Measurements from ENCODE around the gene MCTP1.
"Not testable (repeated sequence)": the region's sequence is repeated elsewhere in the genome, so short reads cannot be mapped to it uniquely, and the experiment has no call there.

The MCTP1 gene

GRCh38 chr5:95194856-95195255 lies 90.0 kb downstream of the MCTP1 start:
- in situ Hi-C loops (cut with MboI; ENCODE audit: low sequenced_read_pairs): no loop called here

GRCh38 chr5:95191330-95191729 lies 93.6 kb downstream of the MCTP1 start:
- in situ Hi-C loops (cut with MboI; ENCODE audit: low sequenced_read_pairs): no loop called here

DNA sequence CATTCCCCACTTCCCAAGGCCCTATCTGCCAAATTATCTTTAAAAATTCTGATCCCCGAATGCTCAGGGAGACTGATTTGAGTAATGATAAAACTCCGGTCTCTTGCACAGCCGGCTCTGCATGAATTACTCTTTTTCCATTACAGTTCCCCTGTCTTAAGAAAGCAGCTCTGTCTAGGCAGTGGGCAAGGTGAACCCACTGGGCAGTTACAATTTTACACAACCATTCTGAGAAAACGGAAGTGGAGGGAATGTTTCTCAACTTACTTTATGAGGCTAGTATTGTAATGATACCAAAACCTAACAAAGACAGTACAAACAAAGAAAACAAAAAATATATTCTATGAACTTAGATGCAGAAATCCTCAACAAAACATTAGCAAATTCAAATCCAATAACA lies 100.0 kb downstream of the MCTP1 start:
- in situ Hi-C loops (cut with MboI; ENCODE audit: low sequenced_read_pairs): no loop called here

GRCh38 chr5:95181644-95182043 lies 103.2 kb downstream of the MCTP1 start:
- in situ Hi-C loops (cut with MboI; ENCODE audit: low sequenced_read_pairs): no loop called here

DNA sequence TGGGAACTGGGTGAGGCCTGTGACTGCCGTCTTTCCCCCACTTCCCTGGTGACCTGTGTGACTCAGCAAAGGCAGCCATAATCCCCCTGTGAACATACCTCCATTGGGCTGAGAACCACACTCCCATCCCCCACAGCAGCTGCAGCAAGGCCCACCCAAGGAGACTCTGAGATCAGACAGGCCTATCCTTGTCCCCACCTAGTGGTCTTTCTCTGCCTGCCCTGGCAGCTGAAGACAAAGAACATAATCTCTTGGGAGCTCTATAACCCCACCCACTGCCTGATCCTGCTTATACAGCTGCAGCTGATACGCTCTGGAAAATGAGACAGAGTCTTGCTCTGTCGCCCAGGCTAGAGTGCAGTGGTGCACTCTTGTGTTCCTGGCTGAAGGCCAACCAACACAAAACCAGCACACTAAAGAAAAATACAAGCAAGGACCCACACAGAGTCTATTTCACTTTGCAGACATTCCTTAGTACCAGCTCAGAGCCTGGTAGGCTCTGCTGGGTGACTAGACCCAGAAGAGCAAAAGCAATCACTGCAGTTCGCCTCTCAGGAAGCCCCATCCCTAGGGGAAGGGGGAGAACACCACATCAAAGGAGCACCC lies 106.7 kb downstream of the MCTP1 start:
- in situ Hi-C loops (cut with MboI; ENCODE audit: low sequenced_read_pairs): no loop called here

DNA sequence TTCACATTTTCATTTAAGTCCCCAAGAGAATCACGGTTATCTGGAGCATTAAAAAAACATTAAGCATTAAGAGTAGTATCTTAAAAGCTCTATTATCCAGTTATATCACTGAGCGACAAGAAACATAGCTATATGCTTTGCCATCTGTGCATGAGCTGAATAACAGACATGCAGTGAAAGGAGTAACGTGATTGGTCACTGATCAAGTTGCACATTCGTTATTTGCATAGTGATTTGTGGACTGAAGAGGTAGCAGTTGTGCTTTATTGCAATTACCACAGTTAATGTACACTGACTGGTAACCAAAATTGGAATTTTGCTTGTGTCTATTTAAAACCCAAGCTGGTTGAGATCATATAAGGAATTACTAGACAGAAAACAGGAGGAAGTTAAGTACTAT lies 107.4 kb downstream of the MCTP1 start:
- in situ Hi-C loops (cut with MboI; ENCODE audit: low sequenced_read_pairs): no loop called here

GRCh38 chr5:95175106-95175505 lies 109.8 kb downstream of the MCTP1 start:
- in situ Hi-C loops (cut with MboI; ENCODE audit: low sequenced_read_pairs): no loop called here

DNA sequence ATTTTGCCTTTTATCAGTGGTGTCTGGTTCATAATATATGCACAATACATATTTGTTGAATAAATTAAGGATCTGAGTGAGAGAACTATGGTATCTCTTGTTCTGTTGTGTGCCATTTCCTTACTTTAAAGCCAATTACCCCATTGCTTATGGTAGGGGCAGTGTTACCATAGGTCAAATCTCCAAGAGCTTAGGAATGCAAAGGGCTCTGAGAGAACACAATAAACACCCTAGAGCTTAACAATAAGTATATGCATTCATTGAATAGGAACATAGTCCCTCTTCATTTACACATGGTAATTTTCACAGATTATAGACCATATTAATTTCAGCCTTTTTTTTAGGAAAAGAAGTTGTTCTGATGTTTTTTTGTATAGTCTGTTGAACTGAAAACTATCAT lies 112.2 kb downstream of the MCTP1 start:
- in situ Hi-C loops (cut with MboI; ENCODE audit: low sequenced_read_pairs): no loop called here

- in situ Hi-C loops (cut with MboI; ENCODE audit: low sequenced_read_pairs): no loop called here
Observed at GRCh38 chr5:95164861-95165260, 120.0 kb downstream of the MCTP1 start.

- in situ Hi-C loops (cut with MboI; ENCODE audit: low sequenced_read_pairs): no loop called here
Observed at GRCh38 chr5:95163079-95163478, 121.8 kb downstream of the MCTP1 start.

DNA sequence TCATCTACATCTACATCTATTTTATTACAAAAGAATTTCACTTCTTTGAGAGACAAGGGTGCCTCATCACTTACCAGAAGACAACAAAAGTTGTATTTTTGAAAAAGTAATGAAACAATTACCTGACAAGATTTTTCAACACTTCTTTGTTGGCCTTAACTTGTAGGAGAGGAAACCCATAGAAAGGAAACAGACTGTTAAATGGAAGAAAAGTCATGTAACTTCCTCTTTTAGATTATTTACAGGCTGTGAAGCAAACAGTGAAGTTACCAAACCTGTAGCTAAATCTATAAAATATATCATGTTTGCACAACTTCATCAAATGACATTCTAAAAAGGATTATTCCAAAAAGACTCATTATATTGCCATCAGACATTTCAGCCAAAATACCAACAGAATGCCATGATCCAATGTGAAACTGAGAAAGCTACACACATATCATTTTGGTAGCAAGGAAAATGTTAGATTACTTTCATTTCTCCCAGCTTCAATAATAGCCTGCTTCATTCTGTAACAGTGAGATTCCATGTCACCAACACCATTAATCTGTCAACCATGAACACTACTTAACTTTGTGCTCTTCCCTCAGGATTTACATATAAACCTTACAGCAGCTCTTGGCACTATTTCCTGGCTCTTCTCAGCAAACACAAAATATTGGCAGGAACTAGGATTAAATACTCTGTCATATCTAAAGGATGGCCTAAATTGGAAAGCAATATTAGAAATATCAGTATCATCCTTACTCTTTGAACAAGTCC lies 122.5 kb downstream of the MCTP1 start:
- in situ Hi-C loops (cut with MboI; ENCODE audit: low sequenced_read_pairs): no loop called here

- in situ Hi-C loops (cut with MboI; ENCODE audit: low sequenced_read_pairs): no loop called here
Observed at GRCh38 chr5:95159603-95160002, 125.3 kb downstream of the MCTP1 start.

GRCh38 chr5:95155888-95156287 lies 129.0 kb downstream of the MCTP1 start:
- in situ Hi-C loops (cut with MboI; ENCODE audit: low sequenced_read_pairs): no loop called here

GRCh38 chr5:95153511-95153910 lies 131.4 kb downstream of the MCTP1 start:
- in situ Hi-C loops (cut with MboI; ENCODE audit: low sequenced_read_pairs): no loop called here

GRCh38 chr5:95152535-95152934 lies 132.4 kb downstream of the MCTP1 start:
- in situ Hi-C loops (cut with MboI; ENCODE audit: low sequenced_read_pairs): no loop called here

GRCh38 chr5:95152131-95152530 lies 132.8 kb downstream of the MCTP1 start:
- in situ Hi-C loops (cut with MboI; ENCODE audit: low sequenced_read_pairs): no loop called here

- in situ Hi-C loops (cut with MboI; ENCODE audit: low sequenced_read_pairs): no loop called here
Observed at GRCh38 chr5:95151694-95152093, 133.2 kb downstream of the MCTP1 start.

GRCh38 chr5:95149387-95149786 lies 135.5 kb downstream of the MCTP1 start:
- in situ Hi-C loops (cut with MboI; ENCODE audit: low sequenced_read_pairs): no loop called here

GRCh38 chr5:95148453-95148852 lies 136.4 kb downstream of the MCTP1 start:
- in situ Hi-C loops (cut with MboI; ENCODE audit: low sequenced_read_pairs): no loop called here

DNA sequence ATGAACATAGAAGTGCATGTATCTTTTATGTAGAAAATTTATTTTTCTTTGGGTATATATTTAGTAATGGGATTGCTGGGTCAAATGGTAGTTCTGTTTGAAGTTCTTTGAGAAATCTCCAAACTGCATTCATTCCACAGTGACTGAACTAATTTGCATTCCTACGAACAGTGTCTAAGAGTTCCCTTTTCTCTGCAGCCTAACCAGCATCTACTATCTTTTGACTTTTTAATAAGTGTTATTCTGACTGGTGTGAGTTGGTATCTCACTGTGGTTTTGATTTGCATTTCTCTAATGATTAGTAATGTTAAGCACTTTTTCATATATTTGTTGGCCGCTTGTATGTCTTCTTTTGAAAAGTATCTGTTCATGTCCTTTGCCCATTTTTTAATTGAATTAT lies 141.0 kb downstream of the MCTP1 start:
- in situ Hi-C loops (cut with MboI; ENCODE audit: low sequenced_read_pairs): not testable (repeated sequence)

DNA sequence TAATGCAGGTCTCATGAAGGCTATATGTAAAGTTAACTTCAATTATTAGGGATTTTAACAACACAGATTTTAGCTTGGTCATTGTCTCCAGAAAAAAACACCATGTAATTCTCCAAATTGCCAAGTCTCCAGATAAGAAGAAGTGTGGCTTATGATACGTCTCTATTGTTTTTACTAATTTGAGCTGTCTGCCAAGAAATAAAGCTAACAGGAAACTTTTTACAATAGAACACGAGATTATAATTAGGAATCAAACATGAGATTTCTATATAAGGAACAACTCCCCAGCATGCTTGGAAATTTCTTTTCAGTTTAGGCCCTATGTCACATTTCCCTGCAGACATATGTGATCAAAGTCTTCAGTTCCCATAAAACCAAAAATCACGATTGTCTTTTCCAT lies 142.7 kb downstream of the MCTP1 start:
- in situ Hi-C loops (cut with MboI; ENCODE audit: low sequenced_read_pairs): no loop called here

DNA sequence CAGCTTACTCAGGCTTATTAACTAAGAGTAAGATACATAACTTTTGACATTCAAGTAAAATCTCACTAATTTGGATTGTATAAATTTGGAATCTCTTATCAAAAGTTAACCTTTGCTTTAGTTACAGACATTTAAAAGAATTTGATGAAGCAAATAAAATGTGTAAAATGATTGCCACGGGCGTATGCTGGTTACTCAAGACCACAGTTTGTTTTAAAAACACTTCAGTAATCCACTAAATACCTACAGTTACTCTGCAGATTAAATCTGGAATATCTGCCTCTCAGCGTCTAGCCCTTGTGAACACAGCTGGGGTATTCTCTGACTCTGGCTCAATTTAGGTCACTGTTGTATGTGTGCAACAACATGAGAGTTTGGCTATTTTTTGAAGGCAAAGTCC lies 143.8 kb downstream of the MCTP1 start:
- in situ Hi-C loops (cut with MboI; ENCODE audit: low sequenced_read_pairs): no loop called here

DNA sequence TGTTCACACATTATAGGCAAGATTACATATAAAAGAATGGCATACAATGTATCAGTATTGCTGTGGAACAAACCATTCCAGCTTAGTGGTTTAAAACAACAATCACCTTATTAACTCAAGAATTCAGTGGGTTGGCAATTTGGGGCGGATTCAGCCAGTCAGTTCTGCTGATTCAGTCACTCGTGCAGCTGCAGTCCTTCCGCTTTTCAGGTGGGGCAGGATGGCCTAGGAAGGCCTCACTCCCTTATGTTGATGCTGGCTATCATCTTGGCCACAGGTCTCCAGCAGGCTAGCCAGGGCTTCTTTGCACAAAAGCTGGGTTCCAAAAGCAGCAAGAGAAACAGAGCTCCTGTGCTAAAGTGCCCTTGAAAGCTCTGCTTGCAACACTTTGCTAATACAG lies 150.6 kb downstream of the MCTP1 start:
- in situ Hi-C loops (cut with MboI; ENCODE audit: low sequenced_read_pairs): no loop called here

Data from HL-60/S4 treated with phorbol 12-myristate 13-acetate at 8.2 ng/mL for 4 days and 3 days (cell line).